Cardiac muscle cell (in vitro differentiated cells and primary cell): ENCODE measurements around the gene EXOC6B. TPM values are rescaled to one million over a fixed set of nuclear protein-coding genes. Genes with fewer than 3 reads are reported as not detected.

ENCODE experiments used
- DNase-seq, 2 donors: peaks; one replicate each; pipeline versions ENCODE4 v3.0.0 to v3.0.0-alpha.2; 2010 to 2017; ENCODE audit warnings: low read depth in 1 of 2, low spot score in 1 of 2
- H3K27ac ChIP-seq: fragments of 200-600 bp; sonication (generic); 2 replicates; pipeline ENCODE4 v1.5.1; 2016
- H3K27me3 ChIP-seq: fragments of 200-600 bp; sonication (generic); 2 replicates; pipeline ENCODE4 v1.6.0; 2016; ENCODE audit warnings: control low read depth
- H3K36me3 ChIP-seq: fragments of 200-600 bp; sonication (generic); 2 replicates; pipeline ENCODE4 v1.5.1; 2016; ENCODE audit warnings: control low read depth
- H3K4me1 ChIP-seq: fragments of 200-600 bp; sonication (generic); 2 replicates; pipeline ENCODE4 v1.8.1; 2017; ENCODE audit warnings: low read depth, mild to moderate bottlenecking, mixed run types
- H3K4me3 ChIP-seq: fragments of 200-600 bp; sonication (generic); 2 replicates; pipeline ENCODE4 v1.5.1; 2016; ENCODE audit warnings: mild to moderate bottlenecking
- H3K9me3 ChIP-seq: fragments of 200-600 bp; sonication (generic); 2 replicates; pipeline ENCODE4 v1.5.1; 2017; ENCODE audit warnings: low read depth, mild to moderate bottlenecking, control low read depth
- polyA plus RNA-seq: library from polyadenylated mRNA; unstranded; fragments of >200 nt; fragmentation: Nextera tagmentation; extraction: Ambion mirVana; gene quantifications from 2 replicates; pipeline ENCODE4 v1.2.1, GENCODE V29; 2016
- total RNA-seq: library from RNA; depleted of rRNA; stranded (reverse); fragments of >200 nt; gene quantifications from 2 replicates; pipeline ENCODE4 v1.2.3, GENCODE V29; 2016
- TF ChIP-seq, protein P1 (sequence below): IDR thresholded peaks from 2 replicates; pipeline ENCODE4 v1.5.1; 2012; ENCODE audit warnings: low read depth, mild to moderate bottlenecking, low read length

The EXOC6B gene
- total and polyA plus RNA-seq, 2 experiments from 2014 or later, result 21.7 to 23.9 TPM

DNA sequence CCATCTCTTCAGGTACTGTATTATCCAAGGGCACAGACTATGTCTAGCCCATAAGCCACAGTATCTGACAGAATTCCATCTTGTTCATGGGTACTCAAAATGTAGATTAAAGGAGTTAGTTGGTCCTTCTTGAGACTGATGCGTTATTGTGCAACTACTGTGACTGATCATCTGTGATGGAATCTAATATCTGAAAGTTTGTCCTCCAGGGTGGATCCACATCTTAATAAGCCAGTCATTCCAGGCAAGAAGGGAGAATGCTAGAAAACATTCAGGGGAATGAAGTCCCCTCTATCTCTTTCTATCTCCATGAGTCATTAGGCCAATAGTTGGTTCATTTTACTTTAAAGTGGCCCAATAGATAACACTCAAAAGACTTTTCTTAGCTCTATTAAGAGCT is 252.6 kb downstream of the EXOC6B start:
- no peak for DNase-seq
- Histone ChIP-seq H3K27ac (no peak overlapping the region), H3K36me3 (no peaks in the 10 kb centered on the region), H3K9me3 (no peaks in the 10 kb centered on the region), H3K27me3 (no peaks in the 10 kb centered on the region), H3K4me1 (peaks cover 6% of the 10 kb centered on the region), H3K4me3 (no peak overlapping the region)
- TF ChIP-seq, protein P1, sequence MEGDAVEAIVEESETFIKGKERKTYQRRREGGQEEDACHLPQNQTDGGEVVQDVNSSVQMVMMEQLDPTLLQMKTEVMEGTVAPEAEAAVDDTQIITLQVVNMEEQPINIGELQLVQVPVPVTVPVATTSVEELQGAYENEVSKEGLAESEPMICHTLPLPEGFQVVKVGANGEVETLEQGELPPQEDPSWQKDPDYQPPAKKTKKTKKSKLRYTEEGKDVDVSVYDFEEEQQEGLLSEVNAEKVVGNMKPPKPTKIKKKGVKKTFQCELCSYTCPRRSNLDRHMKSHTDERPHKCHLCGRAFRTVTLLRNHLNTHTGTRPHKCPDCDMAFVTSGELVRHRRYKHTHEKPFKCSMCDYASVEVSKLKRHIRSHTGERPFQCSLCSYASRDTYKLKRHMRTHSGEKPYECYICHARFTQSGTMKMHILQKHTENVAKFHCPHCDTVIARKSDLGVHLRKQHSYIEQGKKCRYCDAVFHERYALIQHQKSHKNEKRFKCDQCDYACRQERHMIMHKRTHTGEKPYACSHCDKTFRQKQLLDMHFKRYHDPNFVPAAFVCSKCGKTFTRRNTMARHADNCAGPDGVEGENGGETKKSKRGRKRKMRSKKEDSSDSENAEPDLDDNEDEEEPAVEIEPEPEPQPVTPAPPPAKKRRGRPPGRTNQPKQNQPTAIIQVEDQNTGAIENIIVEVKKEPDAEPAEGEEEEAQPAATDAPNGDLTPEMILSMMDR, result no peak

DNA sequence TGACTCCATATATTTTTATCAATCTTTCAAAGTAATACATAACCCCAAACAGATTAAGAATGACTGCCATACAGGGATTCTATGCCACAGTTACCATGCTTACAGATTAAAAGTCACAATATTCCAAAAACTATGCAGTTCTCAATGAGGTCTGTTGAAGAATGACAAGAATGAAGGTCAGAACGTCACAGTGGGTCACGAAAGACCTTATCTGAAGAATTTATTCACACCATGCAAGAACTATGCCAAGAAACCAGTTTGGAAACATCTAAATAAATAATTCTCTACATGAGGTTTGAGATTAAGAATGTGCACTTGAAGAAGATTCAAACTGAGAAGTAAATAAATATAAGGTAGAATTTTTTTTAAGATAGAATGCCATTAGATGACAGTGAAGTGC is 253.3 kb downstream of the EXOC6B start:
- Histone ChIP-seq H3K9me3 (no peaks in the 10 kb centered on the region), H3K4me3 (no peak overlapping the region), H3K36me3 (no peaks in the 10 kb centered on the region), H3K4me1 (peaks cover 6% of the 10 kb centered on the region), H3K27ac (no peak overlapping the region), H3K27me3 (no peaks in the 10 kb centered on the region)
- TF ChIP-seq, protein P1, result no peak
- peak in 1 of 2 donors; percentile 88 for DNase-seq

DNA sequence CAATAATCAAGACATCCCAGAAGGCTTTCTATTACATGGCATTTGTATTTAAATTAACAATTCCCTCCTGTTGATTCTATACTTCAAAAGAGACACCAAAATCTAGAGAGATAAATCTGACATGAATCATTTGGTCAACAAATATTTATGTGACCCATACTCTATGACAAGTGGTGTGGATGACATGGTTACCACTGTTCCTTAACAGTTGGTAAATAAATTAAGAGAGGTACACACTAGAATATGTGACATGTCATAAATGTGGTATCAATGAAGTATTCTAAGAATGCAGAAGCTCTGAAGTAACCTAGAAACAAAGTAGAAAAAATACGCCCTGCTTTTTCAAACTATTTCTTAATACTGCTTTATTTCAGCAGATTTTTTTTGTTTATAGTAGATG is 255.4 kb downstream of the EXOC6B start:
- H3K9me3 ChIP-seq, result no peaks in the 10 kb centered on the region
- H3K27ac ChIP-seq, result no peak overlapping the region
- no peaks in the 10 kb centered on the region for H3K36me3 ChIP-seq
- peak in 1 of 2 donors; percentile 32 for DNase-seq
- no peaks in the 10 kb centered on the region for H3K27me3 ChIP-seq
- TF ChIP-seq, protein P1, result no peak
- peaks cover 6% of the 10 kb centered on the region for H3K4me1 ChIP-seq
- H3K4me3 ChIP-seq, result no peak overlapping the region

DNA sequence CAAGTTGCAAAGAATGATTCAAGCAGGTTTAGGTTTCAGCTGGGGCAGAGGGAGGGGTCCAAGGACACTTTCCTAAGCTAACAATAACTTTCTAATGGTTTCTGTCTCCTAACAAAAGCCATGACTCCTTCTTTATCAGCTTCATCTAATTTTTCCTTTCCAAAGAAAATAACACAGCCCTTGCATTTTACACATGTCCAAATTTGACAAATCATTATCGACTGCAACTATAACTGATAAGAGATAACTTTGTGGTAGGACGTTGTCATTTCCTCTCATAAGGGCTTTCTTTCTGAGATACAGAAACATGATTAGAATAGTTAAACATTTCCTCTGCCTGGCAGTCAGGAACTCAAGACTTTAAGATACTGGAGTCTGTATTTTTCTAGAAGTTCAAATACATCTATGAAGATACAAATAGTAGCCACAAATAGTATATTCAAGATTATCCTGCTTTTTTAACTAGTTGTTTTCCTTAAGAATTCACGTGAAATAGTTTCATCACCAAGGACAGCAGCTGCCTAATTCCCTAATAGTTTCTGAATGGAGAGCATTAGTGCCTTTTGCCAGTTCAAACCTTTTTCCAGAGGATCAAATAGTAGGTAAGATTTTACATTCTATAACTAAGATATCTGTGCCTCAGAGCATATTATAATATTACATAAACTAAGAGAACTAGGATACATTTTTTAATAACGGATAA is 263.2 kb downstream of the EXOC6B start:
- no peaks in the 10 kb centered on the region for H3K9me3 ChIP-seq
- DNase-seq, result peak; percentile 30 to 58
- H3K4me3 ChIP-seq, result no peak overlapping the region
- H3K27ac ChIP-seq, result no peak overlapping the region
- TF ChIP-seq, protein P1, result no peak
- H3K4me1 ChIP-seq, result peaks cover 8% of the 10 kb centered on the region
- H3K36me3 ChIP-seq, result no peaks in the 10 kb centered on the region
- no peaks in the 10 kb centered on the region for H3K27me3 ChIP-seq

DNA sequence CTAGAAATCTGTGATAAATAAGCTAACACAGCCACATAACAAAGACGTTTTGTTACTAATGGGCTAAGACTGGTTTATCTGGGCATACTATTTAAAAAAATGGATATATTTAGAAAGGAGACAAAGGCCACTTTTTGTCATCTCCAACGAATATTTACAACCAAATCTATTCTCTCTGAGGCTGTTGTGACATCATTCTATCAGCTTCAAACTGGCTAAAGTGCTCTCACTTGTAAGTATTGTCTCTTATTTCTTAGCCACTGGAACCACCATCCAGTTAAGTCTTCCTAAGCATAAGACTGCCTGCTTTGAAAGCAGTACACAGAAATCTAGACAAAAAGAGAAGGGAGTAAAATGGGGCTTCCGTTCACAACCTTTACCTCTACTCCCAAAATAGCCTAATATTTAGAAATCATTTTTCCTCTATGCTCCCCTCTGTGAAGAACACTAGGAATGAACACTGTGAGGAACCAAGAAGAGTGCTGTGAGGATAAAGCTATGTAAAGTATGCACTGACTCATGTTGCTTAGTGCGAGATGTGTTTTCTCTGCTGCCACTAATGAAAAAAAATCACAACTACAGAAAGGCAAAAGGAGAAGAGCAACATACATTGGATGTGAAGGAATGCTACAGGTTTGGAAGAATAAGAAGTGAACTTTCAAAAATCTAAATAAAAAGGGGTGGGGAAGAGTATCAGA is 264.1 kb downstream of the EXOC6B start:
- Histone ChIP-seq H3K36me3 (no peaks in the 10 kb centered on the region), H3K27ac (peak overlapping the region; percentile 30), H3K4me1 (peaks cover 8% of the 10 kb centered on the region), H3K9me3 (no peaks in the 10 kb centered on the region), H3K4me3 (no peak overlapping the region), H3K27me3 (no peaks in the 10 kb centered on the region)
- peak; percentile 5 to 83 for DNase-seq
- TF ChIP-seq, protein P1, result no peak
